A673 (cell line): Measurements from ENCODE around the gene KIAA0319L.

Source experiments
- EZH2 ChIP-seq: fragments of 200-600 bp; sonication (generic); IDR thresholded peaks from 2 replicates; pipeline ENCODE4 v1.6.1; 2017; ENCODE audit warnings: borderline replicate concordance, low read depth, mild to moderate bottlenecking, mixed read lengths, antibody characterized with exemption, low read length; ENCODE audit not compliant: poor library complexity, severe bottlenecking
- TF ChIP-seq, protein P1 (sequence below): fragments of 300-800, 200-600 bp; sonication (generic); conservative IDR thresholded peaks from 2 replicates; pipeline ENCODE4 v1.5.1; 2017; ENCODE audit warnings: low read depth, mild to moderate bottlenecking, antibody characterized with exemption, low read length, moderate library complexity, mixed read lengths

GRCh38 chr1:35532497-35533223 lies 24.5 kb downstream of the KIAA0319L start:
- TF ChIP-seq, protein P1, sequence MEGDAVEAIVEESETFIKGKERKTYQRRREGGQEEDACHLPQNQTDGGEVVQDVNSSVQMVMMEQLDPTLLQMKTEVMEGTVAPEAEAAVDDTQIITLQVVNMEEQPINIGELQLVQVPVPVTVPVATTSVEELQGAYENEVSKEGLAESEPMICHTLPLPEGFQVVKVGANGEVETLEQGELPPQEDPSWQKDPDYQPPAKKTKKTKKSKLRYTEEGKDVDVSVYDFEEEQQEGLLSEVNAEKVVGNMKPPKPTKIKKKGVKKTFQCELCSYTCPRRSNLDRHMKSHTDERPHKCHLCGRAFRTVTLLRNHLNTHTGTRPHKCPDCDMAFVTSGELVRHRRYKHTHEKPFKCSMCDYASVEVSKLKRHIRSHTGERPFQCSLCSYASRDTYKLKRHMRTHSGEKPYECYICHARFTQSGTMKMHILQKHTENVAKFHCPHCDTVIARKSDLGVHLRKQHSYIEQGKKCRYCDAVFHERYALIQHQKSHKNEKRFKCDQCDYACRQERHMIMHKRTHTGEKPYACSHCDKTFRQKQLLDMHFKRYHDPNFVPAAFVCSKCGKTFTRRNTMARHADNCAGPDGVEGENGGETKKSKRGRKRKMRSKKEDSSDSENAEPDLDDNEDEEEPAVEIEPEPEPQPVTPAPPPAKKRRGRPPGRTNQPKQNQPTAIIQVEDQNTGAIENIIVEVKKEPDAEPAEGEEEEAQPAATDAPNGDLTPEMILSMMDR, result no peak
- no peak for TF ChIP-seq EZH2
